Retinal pigment epithelial cell (primary cell): ENCODE results near the gene RETREG1.

Source experiments
- DNase-seq: peaks from one replicate; pipeline ENCODE4 v3.0.0-alpha.2; 2010; ENCODE audit warnings: low read depth
- H3K4me3 ChIP-seq: 2 replicates; pipeline ENCODE4 v1.5.1; 2011; ENCODE audit warnings: mild to moderate bottlenecking, low read length, control low read depth, moderate library complexity
- CTCF ChIP-seq: conservative IDR thresholded peaks from 2 replicates; pipeline ENCODE4 v1.5.1; 2011; ENCODE audit warnings: low read depth, low read length, control low read depth, inconsistent platforms

The RETREG1 gene

GRCh38 chr5:16602182-16602581 is 14.6 kb downstream of the RETREG1 start:
- TF ChIP-seq CTCF: no peak
- DNase-seq: no peak
- no peak overlapping the region for H3K4me3 ChIP-seq

GRCh38 chr5:16600946-16601345 is 15.9 kb downstream of the RETREG1 start:
- no peak overlapping the region for H3K4me3 ChIP-seq
- TF ChIP-seq CTCF: no peak
- DNase-seq: no peak

GRCh38 chr5:16600397-16600796 is 16.4 kb downstream of the RETREG1 start:
- H3K4me3 ChIP-seq: no peak overlapping the region
- TF ChIP-seq CTCF: no peak
- DNase-seq: no peak

- TF ChIP-seq CTCF: no peak
- no peak for DNase-seq
- H3K4me3 ChIP-seq: no peak overlapping the region
Measured at GRCh38 chr5:16597946-16598694, 18.7 kb downstream of the RETREG1 start.

GRCh38 chr5:16596581-16596940 is 20.2 kb downstream of the RETREG1 start:
- no peak overlapping the region for H3K4me3 ChIP-seq
- TF ChIP-seq CTCF: no peak
- DNase-seq: no peak

GRCh38 chr5:16595881-16596580 is 20.8 kb downstream of the RETREG1 start:
- no peak for DNase-seq
- no peak overlapping the region for H3K4me3 ChIP-seq
- no peak for TF ChIP-seq CTCF

- no peak overlapping the region for H3K4me3 ChIP-seq
- no peak for TF ChIP-seq CTCF
- no peak for DNase-seq
Measured at GRCh38 chr5:16593628-16594027, 23.2 kb downstream of the RETREG1 start.
